Neural progenitor cell (in vitro differentiated cells): ENCODE data around the gene KIF4A. TPM values are rescaled to one million over a fixed set of nuclear protein-coding genes. Genes with fewer than 3 reads are reported as not detected.

Experiments
- DNase-seq: peaks from one replicate; pipeline ENCODE4 v3.0.0-alpha.2; 2016; ENCODE audit warnings: low spot score
- H2AFZ ChIP-seq: fragments of 200-600 bp; sonication (generic); replicated peaks from 2 replicates; pipeline ENCODE4 v1.6.1; 2016; ENCODE audit warnings: antibody characterized with exemption
- H3F3A ChIP-seq: fragments of 200-600 bp; sonication (generic); 2 replicates; pipeline ENCODE4 v1.6.1; 2016; ENCODE audit warnings: antibody characterized with exemption, low read depth
- H3K27ac ChIP-seq: fragments of 200-600 bp; sonication (generic); 2 replicates; pipeline ENCODE4 v1.5.1; 2016; ENCODE audit warnings: mild to moderate bottlenecking
- H3K27me3 ChIP-seq: fragments of 200-600 bp; sonication (generic); 2 replicates; pipeline ENCODE4 v1.6.1; 2016; ENCODE audit warnings: mild to moderate bottlenecking, moderate library complexity
- H3K36me3 ChIP-seq: fragments of 200-600 bp; sonication (generic); 2 replicates; pipeline ENCODE4 v1.5.1; 2016
- H3K4me1 ChIP-seq: fragments of 200-600 bp; sonication (generic); 2 replicates; pipeline ENCODE4 v1.6.1; 2016; ENCODE audit warnings: mixed run types
- H3K4me2 ChIP-seq: fragments of 200-600 bp; sonication (generic); 2 replicates; pipeline ENCODE4 v1.6.1; 2016
- H3K4me3 ChIP-seq: fragments of 200-600 bp; sonication (generic); 2 replicates; pipeline ENCODE4 v1.5.1; 2016
- H3K79me2 ChIP-seq: fragments of 200-600 bp; sonication (generic); 2 replicates; pipeline ENCODE4 v1.6.1; 2016; ENCODE audit warnings: low read depth
- H3K9ac ChIP-seq: fragments of 200-600 bp; sonication (generic); 2 replicates; pipeline ENCODE4 v1.6.1; 2016
- H3K9me3 ChIP-seq: fragments of 200-600 bp; sonication (generic); 2 replicates; pipeline ENCODE4 v1.5.1; 2016; ENCODE audit warnings: low read depth
- H4K20me1 ChIP-seq: fragments of 200-600 bp; sonication (generic); 2 replicates; pipeline ENCODE4 v1.6.1; 2016; ENCODE audit warnings: low read depth
- H3K27ac Mint-ChIP-seq: 3 replicates; pipeline ENCODE4 v1.8.0; 2021; ENCODE audit warnings: mixed read lengths
- H3K27me3 Mint-ChIP-seq: 2 replicates; pipeline ENCODE4 v1.8.0; 2022; ENCODE audit warnings: low read depth, mild to moderate bottlenecking, inconsistent platforms, moderate library complexity, mixed read lengths; ENCODE audit not compliant: insufficient read depth
- H3K36me3 Mint-ChIP-seq: 3 replicates; pipeline ENCODE4 v1.8.0; 2021; ENCODE audit warnings: mixed read lengths
- H3K4me1 Mint-ChIP-seq: 3 replicates; pipeline ENCODE4 v1.8.0; 2021; ENCODE audit warnings: mixed read lengths
- H3K4me3 Mint-ChIP-seq: 3 replicates; pipeline ENCODE4 v1.8.0; 2021; ENCODE audit warnings: mild to moderate bottlenecking, moderate library complexity, mixed read lengths
- H3K9me3 Mint-ChIP-seq: 3 replicates; pipeline ENCODE4 v1.8.0; 2020; ENCODE audit warnings: mixed read lengths
- CTCF ChIP-seq: fragments of 200-600 bp; sonication (generic); IDR thresholded peaks from 2 replicates; pipeline ENCODE4 v1.5.1; 2017; ENCODE audit warnings: antibody characterized with exemption, mild to moderate bottlenecking
- EZH2 ChIP-seq: fragments of 200-600 bp; sonication (generic); IDR thresholded peaks from 2 replicates; pipeline ENCODE4 v1.6.1; 2017; ENCODE audit warnings: antibody characterized with exemption, mild to moderate bottlenecking, moderate library complexity
- EZH2phosphoT487 ChIP-seq: fragments of 200-600 bp; sonication (generic); IDR thresholded peaks from 2 replicates; pipeline ENCODE4 v1.6.1; 2017; ENCODE audit warnings: antibody characterized with exemption
- total RNA-seq: library from RNA; depleted of rRNA; stranded (reverse); fragments of >200 nt; gene quantifications from 2 replicates; pipeline ENCODE4 v1.2.3, GENCODE V29; 2015; ENCODE audit warnings: low replicate concordance

Gene KIF4A
- total RNA-seq, 1 donor from 2014 or later, result 77.6 TPM

DNA sequence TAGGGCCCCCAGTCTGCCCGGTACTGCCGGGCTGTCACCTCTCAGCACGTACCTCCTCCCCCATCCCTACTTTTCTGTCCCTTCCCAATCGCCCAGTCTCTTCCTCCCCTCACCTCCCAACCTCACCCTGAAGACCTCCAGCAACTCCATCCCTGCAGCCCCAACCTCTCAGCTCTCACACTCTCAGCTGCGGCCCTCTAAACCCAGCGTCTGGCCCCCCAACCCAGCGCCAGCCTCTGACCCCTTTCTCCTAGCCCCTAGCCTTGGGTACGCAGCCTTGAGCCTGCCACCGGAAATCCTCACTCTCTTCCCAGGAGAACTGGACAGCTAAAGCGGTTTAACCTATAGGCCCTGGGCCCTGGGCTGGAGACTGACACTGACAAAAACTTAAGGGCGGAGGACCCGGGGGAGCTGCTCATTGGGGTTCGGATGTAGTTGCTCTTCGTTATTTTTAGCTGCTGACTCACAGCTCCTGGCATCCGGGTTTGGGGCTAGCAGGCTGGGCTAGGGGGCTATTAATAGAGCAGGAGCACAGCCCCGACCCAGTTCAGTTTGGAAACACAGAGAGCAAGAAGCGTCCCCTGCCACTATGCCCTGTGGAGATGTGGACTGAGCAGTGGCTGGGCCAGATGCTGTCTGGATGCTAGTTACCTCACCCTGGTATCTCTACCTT lies 145.1 kb downstream of the KIF4A start:
- H3K27ac Mint-ChIP-seq, result peak overlapping the region; percentile 66

DNA sequence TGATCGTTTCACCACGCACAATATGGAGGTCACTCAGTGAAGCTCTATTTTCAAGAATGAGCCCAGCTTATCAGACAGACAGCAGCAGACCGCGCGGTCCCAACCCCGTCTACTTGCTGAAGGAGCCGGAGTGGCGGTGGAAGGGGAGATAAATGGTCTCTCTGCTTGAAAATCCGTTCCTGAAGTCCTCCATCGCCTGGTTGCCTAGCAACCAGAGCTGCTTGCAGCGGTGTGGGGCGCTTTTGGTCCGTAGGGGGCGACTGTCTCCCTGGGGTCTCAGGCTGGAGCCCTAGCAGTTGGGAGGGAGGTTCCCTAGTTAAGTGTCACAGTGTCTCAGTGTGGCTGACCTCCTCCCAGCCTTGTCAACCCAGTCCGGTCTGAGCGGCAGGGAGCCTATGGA lies 146.4 kb downstream of the KIF4A start:
- H3K9ac ChIP-seq, result no peak overlapping the region
- peak; percentile 86 for DNase-seq
- H3K27me3 Mint-ChIP-seq, result peaks cover 8% of the 10 kb centered on the region
- no peaks in the 10 kb centered on the region for H3K36me3 Mint-ChIP-seq
- H2AFZ ChIP-seq, result no peak overlapping the region
- peak; percentile 53 for TF ChIP-seq CTCF
- no peak for TF ChIP-seq EZH2phosphoT487
- no peak for TF ChIP-seq EZH2
- H3K9me3 ChIP-seq, result no peaks in the 10 kb centered on the region
- peaks cover 10% of the 10 kb centered on the region for H3K9me3 Mint-ChIP-seq
- no peak overlapping the region for H3K4me3 ChIP-seq
- no peaks in the 10 kb centered on the region for H3K4me1 ChIP-seq
- H3K4me2 ChIP-seq, result peak overlapping the region; percentile 39
- peaks cover 4% of the 10 kb centered on the region for H3K27me3 ChIP-seq
- no peaks in the 10 kb centered on the region for H3F3A ChIP-seq
- H3K4me3 Mint-ChIP-seq, result peak overlapping the region; percentile 73
- H3K27ac Mint-ChIP-seq, result no peak overlapping the region
- H3K36me3 ChIP-seq, result no peaks in the 10 kb centered on the region
- no peaks in the 10 kb centered on the region for H4K20me1 ChIP-seq
- H3K4me1 Mint-ChIP-seq, result peaks cover 14% of the 10 kb centered on the region
- no peak overlapping the region for H3K27ac ChIP-seq
- H3K79me2 ChIP-seq, result no peaks in the 10 kb centered on the region

More for the DNA sequence above, 145.1 kb downstream of the KIF4A start:
- Histone ChIP-seq H3K4me3 (peak overlapping the region; percentile 61), H3K4me2 (peak overlapping the region; percentile 74), H3F3A (no peaks in the 10 kb centered on the region), H3K4me1 (no peaks in the 10 kb centered on the region), H3K79me2 (no peaks in the 10 kb centered on the region), H3K27ac (no peak overlapping the region), H3K9ac (no peak overlapping the region), H3K27me3 (no peaks in the 10 kb centered on the region), H3K9me3 (no peaks in the 10 kb centered on the region), H3K36me3 (no peaks in the 10 kb centered on the region), H2AFZ (peak overlapping the region; percentile 17), H4K20me1 (no peaks in the 10 kb centered on the region)
- peaks cover 9% of the 10 kb centered on the region for H3K9me3 Mint-ChIP-seq
- DNase-seq, result peak; percentile 10
- peaks cover 14% of the 10 kb centered on the region for H3K4me1 Mint-ChIP-seq
- H3K27me3 Mint-ChIP-seq, result peaks cover 9% of the 10 kb centered on the region
- peaks cover 3% of the 10 kb centered on the region for H3K36me3 Mint-ChIP-seq
- peak overlapping the region; percentile 90 for H3K4me3 Mint-ChIP-seq
- TF ChIP-seq CTCF (no peak), EZH2 (no peak), EZH2phosphoT487 (no peak)

DNA sequence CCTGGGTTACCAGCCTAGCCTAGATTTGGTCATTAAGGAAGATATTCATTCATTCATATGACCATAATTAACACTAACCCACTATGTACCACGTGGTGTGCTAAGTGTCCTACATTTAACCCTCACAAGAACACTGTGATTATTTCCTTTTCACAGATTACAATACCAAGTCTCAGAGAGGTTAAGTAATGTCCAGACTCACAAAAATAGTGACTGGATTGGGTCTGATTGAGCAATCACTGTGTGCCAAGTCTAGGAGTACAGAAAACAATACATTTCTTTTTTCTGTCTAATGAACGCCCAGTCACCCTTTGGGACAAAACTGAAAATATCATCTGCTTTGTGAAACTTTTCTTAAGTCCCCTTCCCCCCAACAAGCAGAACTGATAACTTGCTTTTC lies 147.1 kb downstream of the KIF4A start:
- no peak overlapping the region for H3K9ac ChIP-seq
- H3K4me2 ChIP-seq, result no peak overlapping the region
- H3K4me1 ChIP-seq, result no peaks in the 10 kb centered on the region
- H3K4me1 Mint-ChIP-seq, result peaks cover 14% of the 10 kb centered on the region
- H3K4me3 ChIP-seq, result no peak overlapping the region
- H3K36me3 ChIP-seq, result no peaks in the 10 kb centered on the region
- TF ChIP-seq EZH2phosphoT487, result no peak
- TF ChIP-seq EZH2, result no peak
- TF ChIP-seq CTCF, result no peak
- DNase-seq, result no peak
- no peaks in the 10 kb centered on the region for H3F3A ChIP-seq
- no peaks in the 10 kb centered on the region for H3K9me3 ChIP-seq
- H3K36me3 Mint-ChIP-seq, result no peaks in the 10 kb centered on the region
- no peak overlapping the region for H3K27ac Mint-ChIP-seq
- peaks cover 8% of the 10 kb centered on the region for H3K27me3 Mint-ChIP-seq
- H2AFZ ChIP-seq, result no peak overlapping the region
- peaks cover 6% of the 10 kb centered on the region for H3K27me3 ChIP-seq
- H3K79me2 ChIP-seq, result no peaks in the 10 kb centered on the region
- peaks cover 10% of the 10 kb centered on the region for H3K9me3 Mint-ChIP-seq
- H4K20me1 ChIP-seq, result no peaks in the 10 kb centered on the region
- H3K4me3 Mint-ChIP-seq, result no peak overlapping the region
- H3K27ac ChIP-seq, result no peak overlapping the region
